Mucosa of rectum (tissue), 2 donors: ENCODE measurements around the gene NDUFA13.

ENCODE experiments used
- H3K27ac ChIP-seq, 2 donors: one replicate each; pipeline ENCODE4 v1.7.0; 2013; ENCODE audit warnings: inconsistent platforms in 2 of 2, low read depth in 2 of 2, low read length in 2 of 2
- H3K27me3 ChIP-seq, 2 donors: one replicate each; pipeline ENCODE4 v1.7.0; 2013; ENCODE audit warnings: low read length in 2 of 2; ENCODE audit not compliant: control insufficient read depth in 2 of 2, insufficient read depth in 2 of 2
- H3K36me3 ChIP-seq, 2 donors: one replicate each; pipeline ENCODE4 v1.7.0; 2013; ENCODE audit warnings: low read length in 2 of 2; ENCODE audit not compliant: control insufficient read depth in 2 of 2, insufficient read depth in 2 of 2
- H3K4me1 ChIP-seq, 2 donors: one replicate each; pipeline ENCODE4 v1.7.0; 2013; ENCODE audit warnings: low read length in 2 of 2, mild to moderate bottlenecking in 1 of 2; ENCODE audit not compliant: control insufficient read depth in 2 of 2, insufficient read depth in 2 of 2
- H3K4me3 ChIP-seq, 2 donors: one replicate each; pipeline ENCODE4 v1.7.0; 2013; ENCODE audit warnings: low read length in 2 of 2
- H3K9ac ChIP-seq, 2 donors: one replicate each; pipeline ENCODE4 v1.7.0; 2013; ENCODE audit warnings: low read length in 2 of 2, low read depth in 1 of 2, mild to moderate bottlenecking in 1 of 2
- H3K9me3 ChIP-seq, 2 donors: one replicate each; pipeline ENCODE4 v1.7.0; 2013; ENCODE audit warnings: low read length in 2 of 2; ENCODE audit not compliant: control insufficient read depth in 2 of 2
- donor health status: healthy.
- donor health status: Normal muscosa, but diverticular disease.

Gene NDUFA13

GRCh38 chr19:19489804-19490204 is 26.2 kb upstream of the NDUFA13 start:
- Histone ChIP-seq H3K36me3 (peaks cover 23 to 43% of the 10 kb centered on the region in 2 donors), H3K27me3 (no peaks in the 10 kb centered on the region), H3K9ac (peak overlapping the region in 1 of 2 donors; percentile 14), H3K27ac (peak overlapping the region; percentile 62 to 83), H3K4me1 (peaks cover 31 to 34% of the 10 kb centered on the region in 2 donors), H3K4me3 (peak overlapping the region; percentile 10 to 63), H3K9me3 (no peaks in the 10 kb centered on the region)

DNA sequence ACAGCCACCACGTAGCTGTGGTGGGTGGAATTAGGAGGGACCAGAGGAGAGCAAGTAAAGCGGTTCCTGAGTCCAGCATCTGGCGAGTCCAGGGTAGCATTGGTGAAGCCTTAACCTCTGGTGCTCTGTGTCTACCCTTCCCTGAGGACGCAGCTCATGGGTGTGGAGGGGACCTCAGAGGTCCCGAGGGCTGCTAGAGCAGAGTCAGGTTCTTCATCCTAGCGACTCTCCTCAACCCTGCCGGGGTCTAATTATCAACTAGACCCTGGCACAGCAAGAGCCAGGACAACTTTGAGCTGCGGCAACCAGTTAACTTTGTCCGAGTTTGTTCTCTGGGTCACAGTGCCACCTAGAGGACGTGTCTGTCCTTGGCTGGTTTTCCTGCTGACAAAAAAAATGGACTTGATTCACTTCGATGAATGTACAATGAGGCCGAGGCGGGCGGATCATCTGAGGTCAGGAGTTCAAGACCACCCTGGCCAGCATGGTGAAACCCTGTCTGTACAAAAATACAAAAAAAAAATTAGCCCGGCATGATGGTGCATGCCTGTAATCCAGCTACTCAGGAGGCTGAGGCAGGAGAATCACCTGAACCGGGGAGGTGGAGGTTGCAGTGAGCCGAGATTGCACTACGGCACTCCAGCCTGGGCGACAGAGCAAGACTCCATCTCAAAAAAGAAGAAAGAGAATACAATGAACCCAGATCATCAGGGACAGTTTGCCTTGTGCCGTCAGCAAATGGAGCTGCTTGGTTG is 25.6 kb upstream of the NDUFA13 start:
- no peaks in the 10 kb centered on the region for H3K9me3 ChIP-seq
- peaks cover 31 to 34% of the 10 kb centered on the region in 2 donors for H3K4me1 ChIP-seq
- H3K4me3 ChIP-seq = peak overlapping the region; percentile 10 to 63
- H3K27ac ChIP-seq = peak overlapping the region; percentile 32 to 83
- no peaks in the 10 kb centered on the region for H3K27me3 ChIP-seq
- H3K9ac ChIP-seq = peak overlapping the region; percentile 14 to 38
- H3K36me3 ChIP-seq = peaks cover 26 to 45% of the 10 kb centered on the region in 2 donors

GRCh38 chr19:19491321-19492025 is 24.6 kb upstream of the NDUFA13 start:
- peaks cover 31 to 33% of the 10 kb centered on the region in 2 donors for H3K4me1 ChIP-seq
- H3K27me3 ChIP-seq = no peaks in the 10 kb centered on the region
- no peak overlapping the region for H3K27ac ChIP-seq
- no peak overlapping the region for H3K9ac ChIP-seq
- H3K36me3 ChIP-seq = peaks cover 36 to 48% of the 10 kb centered on the region in 2 donors
- no peaks in the 10 kb centered on the region for H3K9me3 ChIP-seq
- H3K4me3 ChIP-seq = no peak overlapping the region

- H3K27me3 ChIP-seq = no peaks in the 10 kb centered on the region
- H3K4me1 ChIP-seq = peaks cover 31 to 32% of the 10 kb centered on the region in 2 donors
- H3K36me3 ChIP-seq = peaks cover 37 to 49% of the 10 kb centered on the region in 2 donors
- no peak overlapping the region for H3K9ac ChIP-seq
- H3K4me3 ChIP-seq = no peak overlapping the region
- H3K9me3 ChIP-seq = no peaks in the 10 kb centered on the region
- no peak overlapping the region for H3K27ac ChIP-seq
Observed at GRCh38 chr19:19492026-19492610, 23.9 kb upstream of the NDUFA13 start.

DNA sequence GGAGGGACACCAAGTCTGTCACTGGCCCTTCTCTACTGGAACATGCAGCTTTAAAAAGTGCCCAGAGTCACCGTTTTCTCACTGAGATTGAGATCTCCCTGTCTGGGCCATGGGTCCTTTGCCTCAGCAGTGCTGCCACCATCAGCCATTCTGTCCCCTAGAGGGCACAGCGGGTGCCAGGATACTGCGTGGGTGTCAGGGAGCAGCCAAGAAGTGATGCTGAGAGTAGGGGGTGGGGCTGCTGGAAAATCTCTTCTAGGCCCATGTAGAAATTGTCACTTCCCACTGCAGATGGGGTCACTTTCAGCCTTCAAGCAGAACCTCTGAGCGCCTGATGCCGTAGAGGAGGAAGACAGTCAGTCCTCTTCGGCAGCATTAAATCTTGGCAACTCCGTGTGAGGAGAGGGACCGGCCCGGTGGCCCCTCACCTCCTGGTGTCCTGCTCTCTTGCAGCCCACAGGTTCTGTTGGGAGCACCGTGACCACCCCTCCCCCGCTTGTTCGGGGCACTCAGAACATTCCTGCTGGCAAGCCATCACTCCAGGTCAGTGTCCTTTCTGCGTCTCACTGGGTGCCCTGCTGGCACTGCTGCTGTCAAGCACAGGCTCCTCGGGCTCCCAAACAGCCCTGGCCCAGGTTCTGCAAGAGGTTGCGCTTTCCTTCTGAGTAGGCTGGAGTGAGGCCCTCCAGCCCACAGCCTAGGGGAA is 22.0 kb upstream of the NDUFA13 start:
- H3K9me3 ChIP-seq = no peaks in the 10 kb centered on the region
- no peak overlapping the region for H3K9ac ChIP-seq
- H3K36me3 ChIP-seq = peaks cover 51 to 67% of the 10 kb centered on the region in 2 donors
- H3K27ac ChIP-seq = no peak overlapping the region
- H3K27me3 ChIP-seq = no peaks in the 10 kb centered on the region
- H3K4me1 ChIP-seq = peaks cover 15% of the 10 kb centered on the region in 2 donors
- no peak overlapping the region for H3K4me3 ChIP-seq

- peaks cover 68 to 83% of the 10 kb centered on the region in 2 donors for H3K36me3 ChIP-seq
- no peak overlapping the region for H3K4me3 ChIP-seq
- H3K4me1 ChIP-seq = no peaks in the 10 kb centered on the region
- H3K9me3 ChIP-seq = no peaks in the 10 kb centered on the region
- H3K27ac ChIP-seq = no peak overlapping the region
- H3K9ac ChIP-seq = no peak overlapping the region
- no peaks in the 10 kb centered on the region for H3K27me3 ChIP-seq
Observed at GRCh38 chr19:19495614-19496603, 20.1 kb upstream of the NDUFA13 start.

GRCh38 chr19:19498255-19498991 is 17.6 kb upstream of the NDUFA13 start:
- no peak overlapping the region for H3K4me3 ChIP-seq
- no peak overlapping the region for H3K27ac ChIP-seq
- no peaks in the 10 kb centered on the region for H3K27me3 ChIP-seq
- H3K36me3 ChIP-seq = peaks cover 78 to 85% of the 10 kb centered on the region in 2 donors
- H3K9me3 ChIP-seq = no peaks in the 10 kb centered on the region
- no peak overlapping the region for H3K9ac ChIP-seq
- H3K4me1 ChIP-seq = no peaks in the 10 kb centered on the region

DNA sequence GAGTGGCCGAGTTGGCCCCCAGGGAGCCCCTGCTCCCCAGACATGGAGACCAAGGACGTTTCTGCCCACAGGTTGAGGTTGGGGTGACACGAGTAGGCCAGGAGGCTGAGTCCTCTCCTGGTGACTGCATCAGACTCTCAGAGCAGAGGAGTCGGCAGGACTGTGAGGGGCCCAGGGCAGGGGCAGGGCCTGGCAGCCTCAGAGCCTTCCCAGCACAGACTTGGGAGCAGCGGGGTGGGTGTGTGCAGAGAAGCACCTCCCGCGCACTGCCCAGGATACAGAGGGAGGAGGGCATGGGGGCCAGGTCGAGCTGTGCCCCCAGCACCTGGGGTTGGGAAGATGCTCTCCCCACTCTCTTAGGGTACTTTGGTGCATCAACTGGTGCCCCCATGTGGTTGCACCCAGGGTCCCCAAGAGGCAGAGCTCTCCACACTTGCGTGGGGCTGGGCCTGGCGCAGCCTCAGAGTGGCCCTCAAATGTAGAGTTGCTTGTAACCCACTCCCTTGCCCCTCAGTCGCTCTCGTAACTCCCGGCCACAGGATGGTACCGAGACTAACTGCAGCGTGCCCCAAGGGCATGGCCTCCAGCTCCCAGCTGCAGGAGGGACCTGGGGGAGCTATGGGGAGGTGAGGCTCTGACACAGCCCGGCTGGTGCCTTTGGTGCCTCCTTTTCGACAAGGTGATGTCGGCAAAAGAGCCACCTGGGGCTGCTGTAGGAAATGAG is 16.6 kb upstream of the NDUFA13 start:
- H3K36me3 ChIP-seq = peaks cover 75 to 87% of the 10 kb centered on the region in 2 donors
- no peaks in the 10 kb centered on the region for H3K27me3 ChIP-seq
- no peaks in the 10 kb centered on the region for H3K4me1 ChIP-seq
- H3K27ac ChIP-seq = no peak overlapping the region
- no peak overlapping the region for H3K4me3 ChIP-seq
- no peak overlapping the region for H3K9ac ChIP-seq
- H3K9me3 ChIP-seq = no peaks in the 10 kb centered on the region
